ENCODE results near the gene MSH3.
A peak's percentile ranks its signal among the peaks of the same experiment; 100 is the strongest.
"Not testable (repeated sequence)": the region's sequence is repeated elsewhere in the genome, so short reads cannot be mapped to it uniquely, and the experiment has no call there.

Gene MSH3

GRCh38 chr5:80711216-80711615 lies 56.8 kb downstream of the MSH3 start:
- no peak for DNase-seq

GRCh38 chr5:80711938-80712337 lies 57.5 kb downstream of the MSH3 start:
- DNase-seq = no peak

- no peak for DNase-seq
Measured at GRCh38 chr5:80712919-80713318, 58.5 kb downstream of the MSH3 start.

- DNase-seq = peak; percentile 6
Measured at GRCh38 chr5:80713631-80714030, 59.2 kb downstream of the MSH3 start.

GRCh38 chr5:80714570-80715298 lies 60.3 kb downstream of the MSH3 start:
- DNase-seq = no peak

GRCh38 chr5:80715887-80716286 lies 61.4 kb downstream of the MSH3 start:
- DNase-seq = no peak

- no peak for DNase-seq
Measured at GRCh38 chr5:80720181-80720580, 65.7 kb downstream of the MSH3 start.

GRCh38 chr5:80722916-80723315 lies 68.5 kb downstream of the MSH3 start:
- no peak for DNase-seq

- no peak for DNase-seq
Measured at GRCh38 chr5:80725446-80725845, 71.0 kb downstream of the MSH3 start.

- no peak for DNase-seq
Measured at GRCh38 chr5:80736730-80737129, 82.3 kb downstream of the MSH3 start.

GRCh38 chr5:80738466-80738865 lies 84.0 kb downstream of the MSH3 start:
- DNase-seq = no peak

GRCh38 chr5:80739057-80739456 lies 84.6 kb downstream of the MSH3 start:
- DNase-seq = no peak

- DNase-seq = no peak
Measured at GRCh38 chr5:80739496-80739895, 85.0 kb downstream of the MSH3 start.

GRCh38 chr5:80739898-80740297 lies 85.4 kb downstream of the MSH3 start:
- DNase-seq = no peak

GRCh38 chr5:80740488-80740887 lies 86.0 kb downstream of the MSH3 start:
- not testable (repeated sequence) for DNase-seq

- no peak for DNase-seq
Measured at GRCh38 chr5:80740999-80741398, 86.5 kb downstream of the MSH3 start.

GRCh38 chr5:80744149-80744548 lies 89.7 kb downstream of the MSH3 start:
- no peak for DNase-seq

GRCh38 chr5:80745490-80745889 lies 91.0 kb downstream of the MSH3 start:
- DNase-seq = no peak

- no peak for DNase-seq
Measured at GRCh38 chr5:80747922-80748321, 93.5 kb downstream of the MSH3 start.

- no peak for DNase-seq
Measured at GRCh38 chr5:80752427-80752826, 98.0 kb downstream of the MSH3 start.

GRCh38 chr5:80753712-80754111 lies 99.3 kb downstream of the MSH3 start:
- no peak for DNase-seq

GRCh38 chr5:80754900-80755299 lies 100.4 kb downstream of the MSH3 start:
- peak; percentile 57 for DNase-seq

- DNase-seq = peak; percentile 88
Measured at GRCh38 chr5:80755626-80756025, 101.2 kb downstream of the MSH3 start.

- DNase-seq = no peak
Measured at GRCh38 chr5:80756292-80756691, 101.8 kb downstream of the MSH3 start.

- peak; percentile 74 for DNase-seq
Measured at GRCh38 chr5:80757290-80757689, 102.8 kb downstream of the MSH3 start.
